ENCODE results near the gene ACAP1.

The ACAP1 gene

DNA sequence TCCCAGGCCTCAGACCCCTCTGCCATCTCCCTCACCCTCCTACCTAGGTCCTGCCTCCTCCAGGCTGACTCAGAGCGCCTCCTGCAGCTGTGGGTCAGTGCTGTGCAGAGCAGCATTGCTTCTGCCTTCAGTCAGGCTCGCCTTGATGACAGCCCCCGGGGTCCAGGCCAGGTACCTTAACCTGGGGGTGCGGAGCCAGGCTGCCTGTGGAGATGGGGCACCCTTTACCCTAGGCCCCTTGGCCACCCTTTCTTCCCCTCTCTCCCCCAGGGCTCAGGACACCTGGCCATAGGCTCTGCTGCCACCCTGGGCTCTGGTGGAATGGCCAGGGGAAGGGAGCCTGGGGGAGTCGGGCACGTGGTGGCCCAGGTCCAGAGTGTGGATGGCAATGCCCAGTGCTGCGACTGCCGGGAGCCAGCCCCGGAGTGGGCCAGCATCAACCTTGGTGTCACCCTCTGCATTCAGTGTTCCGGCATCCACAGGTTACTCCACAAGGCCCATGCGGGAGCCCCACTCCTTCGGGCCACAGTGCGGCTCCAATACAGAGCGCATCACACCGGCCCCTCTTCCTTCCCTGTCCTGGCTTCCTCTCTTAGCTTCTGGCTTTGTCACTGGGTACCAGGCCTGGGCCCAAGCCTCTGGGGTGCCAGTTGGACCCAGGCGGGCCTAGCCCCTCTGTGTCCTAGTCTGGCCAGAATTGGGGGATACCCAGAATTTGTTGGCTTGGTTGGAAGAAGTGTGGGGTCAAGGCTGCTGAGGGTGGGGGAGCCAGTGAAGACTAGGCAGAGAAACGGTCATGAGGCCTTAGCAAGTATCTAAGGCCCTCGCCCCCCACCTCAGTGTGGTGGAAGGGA is 10.7 kb downstream of the ACAP1 start:
- Histone ChIP-seq H3K36me3 (no peaks in the 10 kb centered on the region), H3K4me3 (no peak overlapping the region), H3K9me3 (no peaks in the 10 kb centered on the region), H3K27ac (no peak overlapping the region), H3K27me3 (peaks cover 0 to 11% of the 10 kb centered on the region in 2 donors), H3K4me1 (peaks cover 0 to 30% (median 10%) of the 10 kb centered on the region in 4 donors)
- intact Hi-C loops (cut with DNase I; ENCODE audit: low total_unique reads), result loop anchor here (10.0 kb wide), 1 partner anchor 92 kb away; the partner anchor contains the start of genes CTDNEP1 and ELP5
- TF ChIP-seq, protein P1, sequence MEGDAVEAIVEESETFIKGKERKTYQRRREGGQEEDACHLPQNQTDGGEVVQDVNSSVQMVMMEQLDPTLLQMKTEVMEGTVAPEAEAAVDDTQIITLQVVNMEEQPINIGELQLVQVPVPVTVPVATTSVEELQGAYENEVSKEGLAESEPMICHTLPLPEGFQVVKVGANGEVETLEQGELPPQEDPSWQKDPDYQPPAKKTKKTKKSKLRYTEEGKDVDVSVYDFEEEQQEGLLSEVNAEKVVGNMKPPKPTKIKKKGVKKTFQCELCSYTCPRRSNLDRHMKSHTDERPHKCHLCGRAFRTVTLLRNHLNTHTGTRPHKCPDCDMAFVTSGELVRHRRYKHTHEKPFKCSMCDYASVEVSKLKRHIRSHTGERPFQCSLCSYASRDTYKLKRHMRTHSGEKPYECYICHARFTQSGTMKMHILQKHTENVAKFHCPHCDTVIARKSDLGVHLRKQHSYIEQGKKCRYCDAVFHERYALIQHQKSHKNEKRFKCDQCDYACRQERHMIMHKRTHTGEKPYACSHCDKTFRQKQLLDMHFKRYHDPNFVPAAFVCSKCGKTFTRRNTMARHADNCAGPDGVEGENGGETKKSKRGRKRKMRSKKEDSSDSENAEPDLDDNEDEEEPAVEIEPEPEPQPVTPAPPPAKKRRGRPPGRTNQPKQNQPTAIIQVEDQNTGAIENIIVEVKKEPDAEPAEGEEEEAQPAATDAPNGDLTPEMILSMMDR (IDR thresholded peaks at IDR 0.05), result no peak
- no peak for DNase-seq

DNA sequence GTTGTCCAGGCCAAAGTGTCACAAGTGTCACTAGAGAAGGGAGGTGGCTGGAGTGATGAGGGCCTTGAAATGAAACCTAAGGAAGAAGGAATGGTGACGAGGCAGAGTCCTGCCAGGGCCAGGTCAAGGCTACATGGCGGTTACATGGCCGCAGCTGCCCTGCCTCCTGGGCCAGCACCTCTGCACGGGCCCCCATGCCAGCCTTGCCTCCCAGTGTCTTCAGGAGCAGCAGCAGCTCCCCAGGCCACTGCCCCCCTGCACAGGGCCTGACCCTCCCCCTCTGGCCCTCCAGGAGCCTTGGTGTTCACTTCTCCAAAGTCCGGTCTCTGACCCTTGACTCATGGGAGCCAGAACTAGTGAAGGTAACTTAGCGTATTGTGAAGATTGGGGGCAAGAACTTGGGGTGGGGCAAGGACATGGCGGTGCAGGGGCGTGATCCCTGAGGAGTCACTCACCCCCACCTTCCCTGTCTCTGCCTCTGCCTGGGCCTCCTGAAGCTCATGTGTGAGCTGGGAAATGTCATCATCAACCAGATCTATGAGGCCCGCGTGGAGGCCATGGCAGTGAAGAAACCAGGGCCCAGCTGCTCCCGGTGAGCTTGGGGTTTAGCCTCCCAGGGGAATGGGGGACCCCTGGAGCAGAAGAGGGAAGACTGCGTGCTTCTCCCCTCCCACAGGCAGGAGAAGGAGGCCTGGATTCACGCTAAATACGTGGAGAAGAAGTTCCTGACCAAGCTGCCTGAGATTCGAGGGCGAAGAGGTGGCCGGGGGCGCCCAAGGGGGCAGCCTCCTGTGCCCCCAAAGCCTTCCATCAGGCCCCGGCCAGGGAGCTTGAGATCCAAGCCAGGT is 11.5 kb downstream of the ACAP1 start:
- Histone ChIP-seq H3K36me3 (no peaks in the 10 kb centered on the region), H3K27me3 (peaks cover 0 to 7% of the 10 kb centered on the region in 2 donors), H3K4me1 (peaks cover 0 to 36% (median 16%) of the 10 kb centered on the region in 4 donors), H3K4me3 (no peak overlapping the region), H3K27ac (no peak overlapping the region), H3K9me3 (no peaks in the 10 kb centered on the region)
- TF ChIP-seq, protein P1 (IDR thresholded peaks at IDR 0.05), result no peak
- intact Hi-C loops (cut with DNase I; ENCODE audit: low total_unique reads), result loop anchor here (10.0 kb wide), 1 partner anchor 93 kb away; the partner anchor contains the start of genes CTDNEP1 and ELP5
- no peak for DNase-seq

DNA sequence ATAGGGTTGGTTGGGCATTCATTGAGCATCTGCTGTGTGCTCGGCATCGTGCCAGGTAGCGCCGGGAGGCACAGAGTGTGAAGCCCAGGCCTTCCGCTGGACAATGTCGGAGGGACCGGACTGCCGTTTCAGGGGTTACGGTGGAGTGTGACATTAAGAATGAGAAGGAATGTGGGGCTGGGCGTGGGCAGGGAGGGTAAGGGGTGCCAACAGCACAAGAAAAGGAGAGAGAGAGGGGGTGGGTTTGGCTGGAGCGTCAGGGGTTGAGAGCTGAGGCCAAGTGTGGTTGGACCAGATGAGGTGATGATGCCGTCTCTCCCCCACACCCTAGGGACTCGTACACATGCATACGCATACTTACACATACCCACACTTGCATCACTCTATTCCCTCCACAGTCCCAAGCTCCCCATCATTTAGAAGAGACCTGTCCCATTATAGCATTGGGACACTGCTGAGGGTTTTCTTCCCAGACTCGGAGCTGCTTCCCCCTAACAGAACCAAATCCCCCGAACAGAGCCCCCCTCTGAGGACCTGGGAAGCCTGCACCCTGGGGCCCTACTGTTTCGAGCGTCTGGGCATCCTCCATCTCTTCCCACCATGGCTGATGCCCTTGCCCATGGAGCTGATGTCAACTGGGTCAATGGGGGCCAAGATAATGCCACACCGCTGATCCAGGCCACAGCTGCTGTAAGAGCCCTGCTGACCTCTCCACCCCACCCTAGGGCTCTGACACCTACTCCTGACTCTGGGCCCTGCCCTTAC is 12.3 kb downstream of the ACAP1 start:
- intact Hi-C loops (cut with DNase I; ENCODE audit: low total_unique reads), result loop anchor here (10.0 kb wide), 1 partner anchor 94 kb away; the partner anchor contains the start of genes CTDNEP1 and ELP5
- Histone ChIP-seq H3K27me3 (no peaks in the 10 kb centered on the region), H3K9me3 (no peaks in the 10 kb centered on the region), H3K36me3 (no peaks in the 10 kb centered on the region), H3K27ac (peak overlapping the region in 1 of 2 donors; percentile 99), H3K4me3 (no peak overlapping the region), H3K4me1 (peaks cover 0 to 44% (median 24%) of the 10 kb centered on the region in 4 donors)
- no peak for DNase-seq
- TF ChIP-seq, protein P1 (IDR thresholded peaks at IDR 0.05), result no peak

DNA sequence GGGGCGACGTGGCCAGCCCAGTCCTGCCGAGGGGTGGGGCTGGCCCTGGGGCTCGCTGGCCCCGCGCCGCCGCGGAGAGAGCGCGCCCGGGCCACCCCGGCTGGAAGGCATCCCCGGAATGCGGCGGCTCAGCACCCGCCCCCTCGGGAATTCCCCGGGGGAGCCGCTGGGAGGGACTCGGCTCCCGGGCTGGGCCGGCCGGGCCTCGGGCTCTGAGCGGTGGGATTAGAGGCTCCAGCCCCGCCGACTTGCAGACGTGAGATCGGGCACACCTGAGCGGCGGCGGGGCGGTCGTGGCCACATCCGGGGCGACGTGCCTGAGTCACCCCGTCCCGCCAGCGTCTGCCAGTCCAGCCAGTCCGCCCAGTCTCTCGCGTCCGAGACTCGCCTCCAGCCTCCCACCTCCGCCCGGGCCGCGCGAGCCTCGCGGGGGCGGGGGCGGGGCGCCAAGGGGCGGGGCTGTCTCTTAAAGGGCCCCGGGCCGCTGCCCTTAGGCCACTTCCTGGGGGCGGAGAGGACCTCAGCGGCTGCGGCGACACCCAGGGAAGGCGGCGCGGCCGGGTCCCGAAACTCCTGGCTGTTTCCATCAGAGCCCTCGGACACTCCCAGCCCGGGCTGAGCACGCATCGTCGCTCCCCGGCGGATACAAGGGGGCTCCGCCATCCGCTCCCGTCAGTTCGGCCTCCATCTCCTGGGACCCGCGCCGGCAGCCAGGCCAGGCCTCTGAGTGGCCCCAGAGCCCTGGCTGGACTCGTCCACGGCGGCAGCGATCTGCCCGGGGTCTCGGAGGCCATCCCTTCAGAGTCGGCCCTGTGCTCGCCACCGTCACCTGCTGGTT is 15.6 kb downstream of the ACAP1 start, which contains the start of gene KCTD11:
TSS of gene KCTD11 (plus strand) at position 498 of the 838 bp plus-strand sequence.
- no peaks in the 10 kb centered on the region for H3K27me3 ChIP-seq
- H3K36me3 ChIP-seq, result no peaks in the 10 kb centered on the region
- TF ChIP-seq, protein P1 (IDR thresholded peaks at IDR 0.05), result peak in 1 of 2 experiments; percentile 62
- intact Hi-C loops (cut with DNase I; ENCODE audit: low total_unique reads), result loop anchor here (1.0 to 5.0 kb wide), 3 partner anchors 85 to 210 kb away; partner anchors contain the start of genes FGF11, SENP3 and TMEM102
- H3K4me3 ChIP-seq, result peak within 1 kb of the TSS; percentile 86 to 91
- no peaks in the 10 kb centered on the region for H3K9me3 ChIP-seq
- peak within 1 kb of the TSS; percentile 99 for H3K27ac ChIP-seq
- peak; percentile 92 to 97 for DNase-seq
- peaks cover 0 to 73% (median 41%) of the 10 kb centered on the region in 4 donors for H3K4me1 ChIP-seq

Measured in tibial artery (tissue), 4 donors.